Stomach (tissue), 4 donors: ENCODE data around the gene SP2.

Source experiments
- CTCF ChIP-seq, 7 experiments: fragments of 450-650 bp in 4 of 7; fragments of 200-600 bp in 3 of 7; sonication (generic) in 3 of 7; IDR thresholded peaks; one replicate each; pipeline ENCODE4 v1.5.1; 2016 to 2019; ENCODE audit warnings: antibody characterized with exemption in 7 of 7, control low read depth in 2 of 7, mild to moderate bottlenecking in 1 of 7
- POLR2A ChIP-seq, 4 donors: fragments of 450-650 bp; IDR thresholded peaks; one replicate each; pipeline ENCODE4 v1.6.1; 2016; ENCODE audit warnings: antibody characterized with exemption in 4 of 4, control low read depth in 2 of 4, mild to moderate bottlenecking in 1 of 4, moderate library complexity in 1 of 4

- TF ChIP-seq CTCF (IDR thresholded peaks at IDR 0.05) (no peak), POLR2A (IDR thresholded peaks at IDR 0.05) (no peak)
These were observed 38.8 kb downstream of the SP2 start for GRCh38 chr17:47934856-47935255.
